Hair follicle dermal papilla cell (primary cell): ENCODE data around the gene UBL3. TPM values are rescaled to one million over a fixed set of nuclear protein-coding genes. Genes with fewer than 3 reads are reported as not detected.

ENCODE experiments used
- small RNA-seq: library from RNA; depleted of rRNA; stranded (forward); fragments of <200 nt; gene quantifications from one replicate; pipeline ENCODE3, GENCODE V24; 2012
- total RNA-seq: library from RNA; depleted of rRNA; stranded (reverse); fragments of >200 nt; gene quantifications from 2 replicates; pipeline ENCODE4 v1.2.3, GENCODE V29; 2012

Gene UBL3
- total RNA-seq, result 63.1 and 64.5 TPM in 2 replicates

GRCh38 chr13:29850213-29850898 lies at the start of gene UBL3:
UBL3 (minus strand) TSS chr13:29850617; CDS start chr13:29849538, 1,079 bp downstream.

Small RNA genes within 50 kb of the gene (small RNA-seq; reads per million reads assigned to genes)
- gene RF00017 (not detected), gene TIMM8BP1 (not detected)
